GM19372 (cell line): ENCODE measurements around the gene MYL7.

Experiments used
- ATAC-seq: cut with Tn5 transposase; IDR thresholded peaks from one replicate; pipeline ENCODE4 v1.9.1; 2021; ENCODE audit warnings: mild to moderate bottlenecking, low read depth, moderate library complexity; ENCODE audit not compliant: unreplicated experiment

Gene MYL7

DNA sequence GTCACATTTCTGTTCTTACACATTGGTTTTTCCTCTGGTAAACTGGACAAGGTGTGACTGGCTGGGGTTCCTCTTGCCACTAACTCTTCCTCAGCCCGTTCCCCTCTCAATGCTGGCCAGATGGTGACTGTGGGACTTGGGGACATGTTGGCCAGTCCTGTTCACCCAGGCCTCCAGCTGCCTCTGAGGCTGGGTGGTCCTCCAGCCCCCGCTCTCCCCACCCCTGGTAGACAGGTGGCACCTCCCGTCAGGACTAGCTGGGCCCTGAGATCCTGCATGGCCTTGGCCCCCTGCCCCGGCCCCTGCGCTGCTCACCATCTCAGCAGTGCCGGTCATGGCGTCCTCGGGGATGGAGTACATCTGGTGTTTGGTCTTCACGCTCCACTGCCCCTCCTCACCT is 10.8 kb upstream of the MYL7 start:
- ATAC-seq, result no peak

DNA sequence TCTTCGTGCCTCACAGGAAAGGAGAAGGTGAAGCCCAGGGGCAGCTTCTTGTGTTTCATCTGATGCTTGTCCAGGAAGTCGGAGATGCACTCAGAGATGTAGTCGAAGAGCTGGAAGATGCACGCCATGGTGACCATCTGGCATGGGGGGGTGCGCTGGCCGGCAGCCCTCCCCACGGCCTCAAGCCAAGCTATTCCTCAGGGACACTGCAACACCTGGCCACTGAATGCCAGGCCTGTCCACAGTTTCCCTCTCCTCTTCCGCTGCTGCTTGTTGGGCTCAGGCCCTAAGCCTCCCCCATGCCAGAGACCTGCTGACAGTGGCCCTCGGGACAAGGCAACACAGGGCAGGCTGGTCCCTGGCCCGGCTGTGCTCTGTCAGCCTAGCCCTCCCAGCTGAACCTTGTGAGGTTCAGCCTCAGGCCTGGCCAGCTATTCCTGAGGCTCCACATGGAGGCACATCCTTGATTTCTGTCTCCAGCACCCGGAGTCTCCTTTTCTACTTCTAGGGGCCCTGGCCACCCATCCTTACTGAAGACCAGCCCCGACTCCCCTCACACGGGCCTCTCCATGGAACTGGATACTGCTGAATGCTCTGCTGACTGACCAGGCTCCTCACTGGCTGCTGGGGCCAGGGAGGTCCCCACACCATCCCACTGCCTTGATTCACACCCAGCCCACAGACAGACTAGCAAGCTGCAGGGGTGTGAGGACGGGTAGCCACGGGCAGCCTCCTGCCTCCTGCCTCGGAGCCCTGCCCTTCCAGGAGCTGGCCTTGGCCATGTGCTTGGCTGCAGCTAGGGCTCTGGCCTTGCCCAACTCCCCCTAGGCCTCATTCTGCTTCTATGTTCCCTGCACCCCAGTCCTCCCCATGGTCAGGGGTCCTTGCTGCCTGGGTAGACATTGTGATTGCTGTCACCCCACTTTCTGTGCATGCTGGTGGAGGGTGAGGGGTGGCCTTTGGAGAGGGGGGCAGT is 10.1 kb upstream of the MYL7 start:
- no peak for ATAC-seq

DNA sequence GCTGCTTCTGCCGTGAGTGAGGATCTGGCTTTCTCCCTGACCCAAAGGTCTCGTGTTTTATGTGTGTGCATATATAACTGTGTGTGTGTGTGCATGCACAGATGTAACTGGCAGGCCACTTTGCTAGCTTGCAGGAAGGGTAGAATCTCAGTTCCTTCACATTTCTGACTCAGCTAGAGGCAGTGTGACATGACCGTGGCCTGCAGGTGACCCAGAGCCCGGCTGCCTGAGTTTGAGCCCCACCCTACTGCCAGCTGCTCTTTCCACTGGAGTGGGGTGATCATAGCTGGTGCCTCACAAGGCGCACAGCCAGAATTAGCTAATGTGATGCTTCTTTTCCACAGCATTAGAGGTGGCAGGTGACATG is 9.3 kb upstream of the MYL7 start:
- ATAC-seq, result no peak

DNA sequence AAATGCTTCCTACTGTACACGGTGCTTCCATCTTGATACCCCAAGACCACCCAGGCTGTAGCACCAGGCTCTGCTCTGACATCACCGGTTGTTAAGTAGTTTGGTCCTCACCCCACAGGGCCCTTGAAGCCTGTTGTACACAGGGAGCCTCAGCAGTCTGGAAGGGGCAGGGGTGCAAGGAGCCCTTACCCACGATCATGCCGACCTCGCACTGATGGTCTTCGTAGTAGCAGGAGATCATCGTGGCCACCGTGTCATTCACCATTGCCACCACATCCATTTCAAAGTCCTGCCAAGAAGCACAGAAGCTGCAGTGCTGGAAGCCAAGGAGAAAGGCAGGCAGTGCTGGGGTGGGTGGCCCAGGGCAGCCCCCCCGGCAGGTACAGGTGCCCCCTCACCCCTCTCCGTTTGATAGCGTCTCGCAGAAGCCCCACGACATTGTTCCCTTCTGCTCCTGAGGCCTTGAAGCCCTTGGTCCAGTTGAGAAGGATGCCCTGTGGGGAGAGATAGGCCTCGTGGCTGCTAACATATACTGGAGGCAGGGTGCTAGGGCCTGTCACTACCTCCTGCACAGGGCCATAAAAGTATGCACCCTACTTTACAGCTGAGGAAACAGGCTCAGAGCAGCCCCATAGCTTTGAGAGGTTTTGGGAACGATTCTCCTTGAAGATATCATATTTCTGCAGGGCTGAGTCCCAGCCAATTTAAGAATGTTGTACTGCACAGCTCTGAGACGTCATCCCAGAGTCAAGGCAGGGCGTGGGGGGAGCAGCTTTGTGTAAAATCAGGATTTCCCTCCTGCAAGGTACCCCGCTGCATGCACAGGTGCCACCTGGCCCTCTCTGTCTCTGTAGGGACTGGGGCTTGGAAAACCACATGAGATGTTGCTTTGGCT is 8.7 kb upstream of the MYL7 start:
- no peak for ATAC-seq

DNA sequence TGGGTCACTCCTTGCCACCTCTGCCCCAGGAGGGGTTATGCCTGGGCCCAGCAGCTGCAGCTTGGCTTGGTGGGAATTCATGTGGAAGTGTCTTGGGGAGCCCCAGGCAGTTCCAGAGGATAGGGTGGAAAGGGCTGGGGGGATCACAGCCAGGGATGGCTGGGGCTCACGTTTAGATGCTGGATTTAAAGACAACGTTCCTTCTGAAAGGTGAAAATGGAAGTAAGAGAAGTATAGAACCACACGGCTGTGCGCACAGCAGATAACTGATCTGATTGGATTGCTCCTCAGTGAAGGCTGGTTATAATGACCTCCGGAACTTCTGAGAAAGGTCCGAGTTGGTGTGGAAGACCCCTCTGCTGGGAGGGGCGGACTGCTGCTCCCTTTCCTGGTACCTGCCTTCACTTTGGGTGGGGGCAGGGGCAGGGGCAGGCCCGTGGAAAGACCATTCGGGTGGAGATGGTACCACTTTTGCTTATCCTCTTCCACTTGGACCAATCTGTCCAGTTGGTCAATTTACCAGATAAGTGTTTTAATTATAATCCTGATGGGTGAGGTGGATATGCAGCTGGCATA is 7.9 kb upstream of the MYL7 start:
- ATAC-seq, result no peak

DNA sequence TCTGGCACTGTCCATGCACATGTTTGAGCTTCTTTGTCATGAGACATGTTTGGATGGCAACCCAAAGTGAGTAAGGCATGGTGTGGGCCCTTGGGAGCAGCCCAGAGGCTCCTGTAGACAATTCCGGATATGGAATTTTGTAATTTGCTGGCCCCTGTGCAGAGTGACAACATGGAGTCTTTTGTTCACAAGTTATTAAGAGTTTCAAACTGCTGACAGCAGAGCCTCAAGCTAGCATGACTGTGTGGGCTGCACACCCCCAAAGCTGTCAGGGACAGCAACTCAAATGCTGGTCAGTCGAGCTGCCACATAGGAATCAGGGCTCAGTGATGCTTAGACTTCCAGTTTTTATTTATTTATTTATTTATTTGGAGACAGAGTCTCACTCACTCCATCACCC is 7.0 kb upstream of the MYL7 start:
- ATAC-seq, result no peak

DNA sequence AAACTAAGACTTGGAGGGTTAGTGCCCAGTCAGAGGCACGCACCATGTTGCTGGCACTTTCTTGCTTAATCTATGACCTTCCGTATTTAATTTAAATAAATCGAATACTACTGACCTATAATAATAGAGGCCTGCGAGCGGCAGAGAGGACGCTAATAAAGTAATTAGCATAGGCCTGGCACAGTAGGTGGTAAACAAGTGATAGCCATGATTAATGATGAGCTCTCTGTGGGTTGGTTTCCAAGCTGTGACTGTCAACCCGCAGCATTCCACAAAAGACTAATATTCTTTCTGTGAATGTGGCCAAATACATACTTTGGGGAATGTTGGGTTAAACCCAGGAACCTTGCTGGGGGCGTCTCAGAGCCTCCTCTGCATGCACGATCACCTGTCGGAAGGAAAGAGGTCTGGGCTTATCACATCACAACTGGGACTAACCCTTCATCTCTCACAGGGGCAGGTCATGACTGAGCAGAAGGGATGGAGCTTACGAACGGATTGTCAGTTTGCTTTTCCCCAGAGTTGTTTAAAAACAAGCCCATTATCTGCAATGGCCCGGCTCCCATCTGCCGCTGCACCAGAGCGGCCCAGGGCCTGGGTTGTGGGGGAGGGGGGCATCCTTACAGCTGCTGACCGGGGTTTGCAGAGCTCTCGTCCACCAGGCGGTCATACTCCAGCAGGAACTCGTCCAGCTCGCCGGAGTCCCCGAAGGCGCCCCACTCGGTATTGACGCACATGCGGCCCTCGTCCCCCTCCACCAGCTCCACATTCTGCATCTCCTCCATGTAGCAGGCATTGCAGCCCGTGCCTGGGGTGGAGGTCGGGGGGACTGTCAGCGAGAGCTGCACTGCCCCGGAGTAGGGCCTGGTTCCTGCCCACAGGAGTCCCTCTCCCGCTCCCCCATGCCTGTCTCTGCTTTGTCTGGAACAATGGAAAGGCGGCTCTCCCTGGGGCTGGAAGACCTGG is 6.2 kb upstream of the MYL7 start:
- no peak for ATAC-seq

DNA sequence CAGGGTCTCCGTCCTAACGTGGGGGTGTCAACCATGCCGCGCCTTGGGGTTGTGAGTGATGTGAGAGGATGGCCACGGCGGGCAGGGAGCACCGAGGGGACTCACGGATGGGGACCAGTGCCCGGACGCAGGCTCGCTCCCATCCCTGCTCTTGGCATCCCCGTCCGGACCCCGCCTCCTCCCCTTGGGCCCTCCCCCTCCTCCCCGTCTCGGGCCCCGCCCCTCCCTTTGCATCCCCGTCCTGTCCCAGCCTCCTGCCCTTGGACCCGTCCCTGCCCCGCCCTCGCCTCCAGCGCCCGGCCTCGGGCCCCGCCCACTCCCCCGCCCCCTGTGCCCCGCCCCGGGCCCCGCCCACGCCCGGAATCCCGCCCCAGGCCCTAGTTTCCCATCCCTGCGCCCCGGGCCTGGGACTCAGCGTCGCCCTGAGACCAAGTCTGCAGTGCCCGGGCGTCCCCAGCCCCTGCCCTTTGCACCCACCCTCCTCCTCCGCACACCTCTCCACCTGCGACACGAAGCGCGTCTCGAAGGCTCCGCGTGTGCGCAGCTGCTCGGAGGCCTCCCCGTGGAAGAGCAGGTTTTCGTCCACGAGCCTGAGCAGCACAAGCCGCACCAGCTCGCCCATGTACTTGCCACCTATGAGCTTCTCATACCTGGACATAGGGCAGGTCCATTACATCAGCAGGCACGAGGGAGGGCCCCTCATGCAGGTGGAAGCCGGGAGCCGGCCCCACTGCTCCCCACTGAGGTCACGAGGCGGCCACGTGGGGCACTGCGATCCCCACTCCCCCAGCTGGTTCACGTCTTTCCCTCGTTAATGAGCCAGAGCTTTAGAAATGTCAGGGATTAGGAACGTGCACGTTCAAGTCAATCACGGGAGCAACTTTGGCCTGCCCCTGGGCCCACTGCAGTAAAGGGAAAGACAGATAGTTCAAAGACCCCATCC is 5.1 kb upstream of the MYL7 start:
- ATAC-seq, result no peak

DNA sequence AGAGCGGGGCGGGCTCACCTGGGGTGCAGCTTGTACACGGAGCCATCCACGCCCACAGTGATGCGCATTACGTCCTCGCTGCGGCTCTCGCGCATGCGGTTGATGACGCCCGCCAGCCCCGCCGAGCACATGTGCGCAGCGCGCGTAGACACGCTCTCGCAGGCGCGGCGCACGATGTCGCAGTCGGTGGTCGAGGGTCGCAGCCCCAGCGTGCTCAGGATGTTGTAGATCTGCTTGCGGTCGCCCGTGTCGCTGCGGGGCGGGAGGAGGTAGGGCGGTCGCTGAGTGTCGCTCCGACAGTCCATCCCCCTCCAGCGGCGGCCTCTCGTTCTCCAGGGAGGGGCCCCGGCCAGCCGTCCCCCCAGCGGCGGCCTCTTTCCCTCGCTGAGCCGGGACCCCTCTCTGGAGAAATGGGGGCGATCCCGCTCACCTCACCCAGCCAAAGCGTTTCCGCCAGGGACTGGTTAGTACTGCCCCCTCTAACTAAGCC is 4.4 kb upstream of the MYL7 start:
- no peak for ATAC-seq

DNA sequence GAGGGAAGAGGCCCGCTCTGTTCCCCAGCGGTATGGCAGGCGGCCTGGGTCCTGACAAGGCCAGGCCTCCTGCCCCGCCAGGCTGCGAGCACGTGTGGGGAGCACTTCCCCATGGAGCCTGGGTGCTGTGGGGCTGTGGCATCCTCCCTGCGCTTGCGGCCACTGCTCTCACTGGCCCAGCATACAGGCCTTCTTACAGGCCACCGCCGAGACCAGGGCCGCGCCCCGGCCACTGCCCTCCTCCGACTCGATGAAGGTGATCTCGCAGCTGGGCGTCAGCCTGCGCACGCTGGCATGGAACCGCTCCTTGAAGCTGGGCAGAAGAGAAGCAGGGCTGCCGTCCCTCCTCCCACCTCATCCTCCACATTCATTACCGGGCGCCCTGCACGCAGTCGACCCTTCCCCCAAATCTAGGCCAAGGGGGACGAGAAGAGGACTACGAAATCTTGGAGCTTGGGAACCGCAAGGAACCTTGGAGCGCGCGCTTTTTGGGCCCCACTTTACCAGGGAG is 3.9 kb upstream of the MYL7 start:
- no peak for ATAC-seq

DNA sequence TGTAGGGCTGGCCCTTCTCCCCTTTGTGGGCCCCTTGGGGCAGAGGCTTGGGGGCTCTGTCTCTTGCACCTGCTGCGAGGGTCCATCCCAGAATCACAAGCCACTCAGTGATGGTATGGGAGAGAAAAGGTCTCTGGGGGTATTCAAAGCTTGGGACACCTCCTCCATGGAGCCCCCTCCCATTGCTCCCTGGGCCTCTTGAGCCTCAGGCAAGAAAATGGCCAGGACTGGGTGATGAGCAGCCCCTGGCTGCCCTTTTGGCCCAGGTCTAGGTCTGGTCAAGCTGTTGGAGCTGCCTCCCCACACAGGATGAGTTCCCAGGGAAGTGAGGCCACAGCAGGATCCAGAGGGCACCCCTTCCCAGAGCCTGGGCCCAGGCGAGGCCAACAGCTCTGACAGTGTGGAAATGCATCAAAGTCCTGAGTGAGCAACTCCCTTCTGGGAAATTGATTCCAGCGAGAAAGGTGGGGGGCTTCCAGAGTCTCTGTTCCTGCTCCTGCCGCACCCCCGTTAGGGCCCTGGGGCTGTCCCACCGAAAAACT is 3.4 kb upstream of the MYL7 start:
- ATAC-seq, result no peak

DNA sequence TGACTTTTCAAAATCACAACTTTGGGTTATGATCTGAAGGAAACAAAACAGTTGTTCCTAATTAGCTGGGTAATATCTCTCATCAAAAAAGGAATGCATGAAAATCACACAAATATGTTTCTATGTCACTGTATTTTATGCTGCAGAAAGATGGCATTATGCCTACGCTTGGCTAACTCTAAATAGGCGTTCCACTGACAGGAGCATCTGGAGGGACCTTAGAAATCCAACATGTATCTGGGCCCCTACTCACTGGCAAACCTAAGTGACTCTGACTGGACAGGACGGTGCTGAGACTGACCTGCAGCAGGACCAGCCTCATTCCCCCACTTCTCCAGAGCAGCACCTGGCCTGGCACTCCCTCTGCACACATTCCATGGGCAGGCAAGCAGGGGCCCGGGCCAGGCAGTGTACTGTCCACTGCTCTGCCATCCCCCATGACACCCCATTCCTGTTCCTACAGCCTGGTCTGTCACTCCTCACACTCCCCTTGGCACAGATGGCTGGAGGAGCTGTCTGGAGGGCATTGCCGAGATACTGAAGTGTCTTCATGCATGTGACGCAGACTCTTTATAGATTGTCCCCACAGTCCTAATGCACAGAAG is 2.6 kb upstream of the MYL7 start:
- no peak for ATAC-seq

DNA sequence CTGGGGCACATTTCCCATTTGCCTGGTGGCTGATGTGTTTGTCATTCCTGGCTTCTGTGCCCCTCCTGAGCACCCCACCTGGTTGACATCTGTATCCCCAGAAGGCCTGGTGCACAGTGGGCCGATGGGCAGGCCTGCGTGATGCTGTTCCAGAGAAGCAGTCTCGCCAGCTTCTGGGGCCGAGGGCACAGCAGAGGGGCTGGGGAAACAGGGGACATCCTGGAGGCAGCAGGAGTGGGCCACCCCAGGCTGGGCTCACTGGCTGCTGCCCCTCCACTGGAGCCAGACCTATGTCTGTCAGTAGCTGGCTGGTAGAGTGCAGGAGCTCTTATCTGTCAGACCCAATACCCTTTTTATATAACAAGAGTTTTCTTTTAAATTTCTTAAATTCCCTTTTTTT is 896 bp upstream of the MYL7 start:
- ATAC-seq, result no peak

DNA sequence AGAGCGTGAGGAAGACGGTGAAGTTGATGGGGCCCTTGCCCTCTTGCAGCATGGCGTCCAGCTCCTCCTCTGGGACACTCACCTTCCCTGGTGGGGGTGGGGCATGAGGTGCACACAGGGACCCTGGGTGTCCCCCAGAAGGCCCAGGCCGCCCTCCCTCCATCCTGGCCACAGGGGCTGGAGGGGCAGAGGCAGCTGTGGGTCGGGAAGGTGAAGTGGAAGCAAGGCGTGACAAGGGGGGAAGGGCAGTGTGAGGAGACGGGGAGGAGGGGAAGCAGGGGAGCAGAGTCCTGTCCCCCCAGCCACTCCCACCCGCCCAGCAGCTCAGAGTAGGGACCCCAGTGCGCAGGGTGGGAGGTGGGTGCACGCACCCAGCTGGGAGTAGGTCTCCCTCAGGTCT is 791 bp downstream of the MYL7 start:
- ATAC-seq, result no peak

DNA sequence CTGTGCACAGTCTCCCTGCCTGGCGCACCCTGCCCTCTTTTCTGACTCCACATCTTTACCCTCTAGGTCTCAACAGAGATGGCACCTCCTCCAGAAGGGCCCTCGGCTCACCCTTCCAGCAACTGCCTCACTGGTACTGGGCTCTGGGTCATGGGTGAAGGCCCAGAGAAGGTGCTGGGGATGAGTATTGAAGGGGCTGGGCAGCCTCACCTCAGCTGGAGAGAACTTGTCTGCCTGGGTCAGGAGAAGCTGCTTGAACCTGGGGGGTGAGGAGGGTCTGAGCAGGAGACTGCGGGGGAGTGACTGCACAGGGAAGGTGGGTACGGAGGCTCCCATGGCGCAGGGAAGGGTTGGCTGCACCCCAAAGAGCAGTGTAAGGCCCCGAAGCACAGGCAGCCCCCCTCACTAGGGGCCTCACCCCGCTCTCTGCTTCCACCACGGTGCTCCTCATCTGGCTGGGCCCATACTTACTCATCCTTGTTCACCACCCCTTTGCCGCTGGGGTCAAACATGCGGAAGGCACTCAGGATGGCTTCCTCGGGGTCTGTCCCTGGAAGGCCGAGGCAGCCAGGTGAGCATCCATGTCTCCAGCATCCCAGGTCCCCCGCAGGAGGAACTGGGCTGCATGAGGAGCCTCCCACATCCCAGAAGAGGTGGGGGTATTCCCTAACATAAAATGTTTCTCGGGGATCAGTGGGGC is 1.7 kb downstream of the MYL7 start:
- ATAC-seq, result no peak

DNA sequence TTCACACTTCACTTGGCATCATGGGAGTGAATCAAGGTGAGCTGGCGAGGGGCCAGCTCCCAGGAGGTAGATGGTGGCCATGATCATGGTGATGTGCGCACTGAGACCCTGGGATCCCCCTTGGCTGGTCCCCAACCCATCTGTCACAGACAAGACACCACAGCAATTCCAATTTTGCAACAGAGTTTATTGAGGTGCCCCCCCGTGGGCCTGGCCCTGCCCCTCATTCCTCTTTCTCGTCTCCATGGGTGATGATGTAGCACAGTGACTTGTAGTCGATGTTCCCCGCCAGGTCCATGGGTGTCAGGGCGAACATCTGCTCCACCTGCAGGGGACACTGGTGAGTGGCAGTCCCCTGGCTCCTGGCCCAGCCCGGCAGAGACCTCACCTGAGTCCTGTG is 2.4 kb downstream of the MYL7 start:
- ATAC-seq, result no peak

DNA sequence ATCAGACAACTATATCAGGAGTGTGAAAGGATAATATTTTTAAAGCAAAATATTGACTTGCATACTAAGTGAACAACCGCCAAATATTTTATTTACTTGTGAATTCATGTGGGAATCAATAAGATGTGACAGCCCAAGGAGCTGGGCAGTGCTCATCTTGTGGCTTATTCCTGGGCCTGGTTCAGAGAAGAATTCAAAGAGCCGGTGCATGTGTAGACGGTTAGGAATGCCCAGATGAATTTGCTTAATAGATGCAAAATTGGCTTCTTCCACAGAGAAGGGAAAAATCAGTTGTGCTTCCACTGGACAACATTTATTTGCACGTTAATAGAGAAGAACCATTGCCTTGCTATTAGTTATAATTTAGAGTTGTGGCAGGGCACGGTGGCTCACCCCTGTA is 4.4 kb downstream of the MYL7 start:
- no peak for ATAC-seq
